GM21360 (cell line): ENCODE data around the gene SAMD9.
"Not testable (repeated sequence)": the region's sequence is repeated elsewhere in the genome, so short reads cannot be mapped to it uniquely, and the experiment has no call there.

Experiments used
- ATAC-seq: cut with Tn5 transposase; IDR thresholded peaks from one replicate; pipeline ENCODE4 v1.9.1; 2021; ENCODE audit warnings: mild to moderate bottlenecking, moderate library complexity; ENCODE audit not compliant: unreplicated experiment

SAMD9 gene

DNA sequence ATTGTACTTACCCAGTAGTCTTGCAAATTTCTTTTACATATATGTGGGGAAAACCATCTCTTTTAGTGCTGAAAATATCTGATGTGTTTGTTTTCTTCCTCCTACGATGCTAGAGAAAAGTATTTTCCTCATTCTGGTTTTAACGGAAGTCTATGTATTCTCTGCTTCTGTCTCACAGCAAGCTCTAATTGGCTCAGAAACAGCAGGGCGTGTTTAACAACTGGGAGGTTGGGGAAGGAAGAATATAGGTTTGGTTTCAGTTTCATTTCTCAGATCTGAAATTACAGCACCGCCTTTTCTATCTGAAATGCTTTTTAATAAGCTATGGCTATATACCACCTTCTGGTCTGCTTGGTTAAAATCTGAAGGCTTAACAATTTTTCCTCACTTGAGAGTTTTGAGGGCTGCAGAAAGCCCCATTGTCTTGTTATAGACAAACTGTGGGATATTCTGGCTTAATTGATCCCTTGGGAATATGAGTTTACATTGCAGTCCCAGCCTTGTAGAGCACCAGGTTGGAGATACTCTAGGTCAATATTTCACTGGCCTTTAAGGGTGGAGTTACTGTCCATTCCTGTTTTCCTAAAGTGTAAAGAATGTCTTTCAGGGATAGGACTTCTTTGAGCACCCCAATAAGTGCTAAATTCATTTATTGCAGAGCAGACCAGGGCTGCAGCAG lies at the start of gene SAMD9:
TSS of gene SAMD9 (minus strand) at position 128 of the 679 bp plus-strand sequence. CDS start 11,882 bp downstream, outside the sequence.
- ATAC-seq = peak; percentile 99

DNA sequence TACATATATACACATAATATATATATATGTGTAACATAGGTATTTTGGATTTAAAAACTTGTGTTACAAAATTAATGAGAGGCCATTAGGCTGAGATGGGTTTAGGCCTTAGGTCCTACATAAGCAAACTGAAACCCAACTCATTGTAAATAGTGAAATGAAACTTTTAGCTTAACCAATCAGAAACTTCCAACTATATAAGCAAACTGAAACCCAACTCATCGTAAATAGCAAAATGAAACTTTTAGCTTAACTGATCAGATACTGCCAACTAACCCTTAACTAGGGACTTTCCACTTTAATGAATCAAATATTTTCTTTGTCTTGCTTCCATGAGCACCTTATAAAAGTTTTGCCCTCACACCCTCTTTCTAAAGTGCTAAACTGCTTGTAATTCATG lies 47.7 kb upstream of the SAMD9 start:
- peak; percentile 99 for ATAC-seq

DNA sequence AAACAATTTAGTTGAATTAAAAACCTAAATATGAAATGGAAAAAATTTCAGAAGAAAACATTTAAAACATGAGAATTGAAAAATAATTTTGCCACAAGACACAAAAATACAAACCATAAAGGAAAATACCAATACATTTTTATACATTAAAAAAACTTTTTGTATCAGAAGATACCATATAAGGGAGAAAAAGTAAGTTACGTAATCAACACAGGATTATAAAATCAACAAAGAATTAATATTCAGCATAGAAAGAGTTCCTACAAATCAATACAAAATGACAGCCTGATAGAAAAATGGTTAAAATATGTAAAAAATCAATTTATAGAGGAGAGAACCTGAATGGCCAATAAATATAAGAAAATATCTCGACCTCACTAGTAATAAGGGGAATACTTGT lies 47.0 kb upstream of the SAMD9 start:
- ATAC-seq = no peak

DNA sequence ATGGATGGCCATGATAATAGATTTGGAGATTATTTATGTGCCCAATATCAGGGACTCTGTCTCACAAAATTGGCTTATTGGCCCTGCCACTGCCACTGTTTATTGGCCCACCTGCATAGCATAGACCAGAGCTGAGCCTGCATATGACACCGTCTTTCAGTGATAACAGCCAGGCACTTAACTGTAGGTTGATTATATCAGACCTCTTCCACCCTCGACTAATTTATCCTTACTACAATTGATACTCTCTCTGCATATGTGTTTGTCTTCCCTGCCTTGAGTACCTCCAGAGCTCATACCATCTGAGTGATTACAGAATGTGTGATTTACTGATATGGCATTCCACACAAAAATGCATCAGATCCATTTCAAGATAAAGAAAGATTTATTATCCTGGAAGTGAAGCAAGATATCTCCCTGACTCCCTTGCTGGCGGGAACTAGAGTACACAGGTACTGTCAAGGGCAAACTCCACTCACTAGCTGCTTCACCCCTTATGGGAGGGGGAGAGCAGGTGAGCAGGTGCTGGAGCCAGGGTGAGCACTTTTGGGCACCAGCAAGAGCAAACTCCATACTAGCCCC lies 43.5 kb upstream of the SAMD9 start:
- no peak for ATAC-seq

DNA sequence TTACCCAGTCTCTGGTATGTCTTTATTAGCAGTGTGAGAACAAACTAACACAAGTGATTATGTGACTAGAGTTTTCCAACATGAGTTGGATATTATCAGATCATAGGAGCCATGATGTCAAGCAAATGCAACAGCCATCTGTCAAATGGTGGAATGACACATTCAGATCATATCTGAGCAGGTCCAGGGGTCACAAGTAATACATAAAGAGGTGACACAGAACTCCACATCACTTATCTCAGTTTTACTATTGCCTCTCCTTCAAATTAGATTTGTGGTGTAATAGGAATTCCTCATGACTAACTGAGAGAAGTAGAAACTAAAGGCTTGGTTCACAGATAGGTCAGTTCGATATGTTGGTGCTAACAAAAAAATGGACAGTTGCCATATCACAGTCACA lies 42.6 kb upstream of the SAMD9 start:
- no peak for ATAC-seq

DNA sequence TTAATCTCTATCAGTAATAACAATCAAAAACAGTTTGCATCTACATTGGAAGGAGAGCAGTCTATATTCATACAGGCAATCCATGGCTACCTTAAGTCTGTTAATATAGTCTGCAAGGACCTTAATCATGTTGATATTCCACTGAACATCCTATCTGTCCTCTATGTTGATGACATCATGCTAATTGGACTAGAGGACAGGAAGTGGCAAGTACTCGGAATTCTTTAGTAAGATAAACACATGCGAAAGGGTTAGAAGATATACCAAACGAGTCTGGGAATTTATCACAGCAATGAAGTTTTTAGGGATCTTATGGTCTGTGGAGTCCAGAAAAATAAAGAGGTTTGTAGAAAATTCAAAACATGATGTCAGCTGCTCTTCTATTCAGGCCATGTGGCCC lies 41.7 kb upstream of the SAMD9 start:
- no peak for ATAC-seq

DNA sequence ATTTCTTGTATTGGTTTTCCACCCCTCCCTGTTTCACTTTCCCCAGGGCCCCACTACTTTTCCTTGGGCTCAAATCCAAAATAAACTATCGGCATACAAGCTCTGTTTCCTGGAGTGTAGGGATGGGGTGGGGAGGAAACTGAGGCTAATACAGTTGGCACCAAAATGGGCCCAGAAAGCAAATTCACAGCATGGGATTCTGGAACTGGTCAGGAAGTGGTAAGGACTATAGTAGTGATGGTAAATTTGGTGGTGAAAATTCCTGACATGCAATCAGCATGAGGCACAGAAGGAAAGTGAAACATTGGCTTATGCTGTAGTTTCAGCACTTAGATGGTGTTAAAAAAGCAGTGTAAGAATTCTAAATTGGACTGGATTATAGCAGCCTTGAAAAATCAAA lies 39.1 kb upstream of the SAMD9 start:
- ATAC-seq = no peak

DNA sequence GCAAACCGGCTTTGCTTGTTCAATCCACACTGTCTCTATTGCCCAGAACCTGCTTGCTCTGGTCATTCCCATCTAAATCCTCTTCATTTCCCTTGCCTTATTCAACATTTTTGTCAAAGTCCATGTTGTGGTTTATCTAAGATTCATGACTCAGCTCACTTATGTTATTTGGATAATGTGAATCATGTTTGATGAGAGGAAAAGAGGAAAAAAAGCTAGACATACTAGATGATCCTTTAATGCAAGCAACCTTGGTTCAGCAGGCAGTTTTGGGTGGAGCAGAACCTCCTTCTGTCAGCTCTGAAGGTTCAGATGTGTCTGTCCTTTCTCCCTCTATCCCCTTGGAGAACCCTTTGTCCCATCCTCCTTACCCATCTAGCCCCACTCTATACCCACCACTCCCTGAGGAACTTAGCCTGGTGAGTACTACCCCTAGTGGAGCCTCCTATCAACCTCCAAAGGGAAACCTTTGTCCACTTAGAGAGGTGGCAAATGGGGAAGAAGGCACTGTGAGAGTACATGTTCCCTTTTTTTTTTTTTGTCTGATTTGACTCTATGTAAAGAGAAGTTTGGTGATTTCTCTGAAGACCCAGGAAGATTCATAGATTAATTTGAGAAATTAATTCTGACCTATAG lies 32.5 kb upstream of the SAMD9 start:
- ATAC-seq = no peak

DNA sequence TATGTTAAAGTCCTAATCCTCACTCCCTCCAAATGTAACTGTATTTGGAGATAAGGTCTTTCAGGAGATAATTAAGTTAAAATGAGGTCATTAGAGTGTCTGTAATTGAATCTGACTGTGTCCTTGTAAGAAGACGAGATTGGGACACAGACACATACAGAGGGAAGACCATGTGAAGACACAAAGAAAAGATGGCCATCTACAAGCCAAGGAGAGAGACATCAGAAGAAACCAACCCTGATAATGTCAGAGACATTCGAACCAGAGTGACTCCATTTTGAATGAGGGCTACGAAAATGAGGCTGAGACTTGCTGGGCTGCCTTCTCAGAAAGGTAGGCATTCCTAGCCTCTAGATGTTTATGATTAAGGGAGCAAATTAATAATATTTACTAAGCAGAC lies 30.9 kb upstream of the SAMD9 start:
- ATAC-seq = no peak

DNA sequence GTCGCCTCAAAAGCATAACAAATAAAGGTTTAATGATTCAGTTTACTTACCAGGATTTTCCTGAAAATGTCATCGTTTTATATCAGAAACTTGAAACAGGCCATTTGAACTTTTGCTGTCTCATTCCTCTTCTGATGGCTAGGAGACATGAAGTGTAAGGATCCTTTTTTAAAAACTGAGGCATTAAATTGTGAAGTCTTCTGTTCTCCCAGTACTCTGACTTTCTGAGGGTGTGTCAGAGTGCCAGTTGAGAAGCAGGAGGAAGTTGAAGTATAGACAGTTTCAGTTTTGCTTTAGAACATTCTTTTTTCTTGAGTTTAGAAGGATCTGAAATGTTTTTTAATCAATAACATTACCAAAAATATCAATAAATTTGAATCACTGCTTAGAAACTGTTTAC lies 30.4 kb upstream of the SAMD9 start, which contains the start of gene SAMD9L:
TSS of gene SAMD9L (minus strand) at position 242 of the 400 bp plus-strand sequence. CDS start 12,414 bp downstream, outside the sequence.
- ATAC-seq = peak; percentile 52

DNA sequence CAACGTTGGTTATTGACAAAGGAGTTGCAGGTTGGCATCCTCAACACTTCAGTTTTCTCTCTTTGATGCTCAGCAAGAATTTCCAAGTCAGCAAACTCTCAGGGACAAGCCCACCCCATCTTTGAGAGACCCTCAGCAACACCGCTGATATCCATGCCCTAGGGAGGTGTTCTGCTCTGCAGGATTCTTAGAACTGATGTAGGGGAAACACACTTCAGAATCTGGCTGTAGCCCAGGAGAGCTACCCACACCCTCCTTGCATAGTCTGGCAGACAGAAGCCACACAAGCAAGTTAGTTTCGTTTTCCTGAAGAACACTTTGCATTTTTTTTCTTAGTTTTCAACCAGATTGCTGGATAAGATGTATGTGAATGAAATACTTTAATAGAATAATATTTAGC lies 29.6 kb upstream of the SAMD9 start:
- peak; percentile 78 for ATAC-seq

DNA sequence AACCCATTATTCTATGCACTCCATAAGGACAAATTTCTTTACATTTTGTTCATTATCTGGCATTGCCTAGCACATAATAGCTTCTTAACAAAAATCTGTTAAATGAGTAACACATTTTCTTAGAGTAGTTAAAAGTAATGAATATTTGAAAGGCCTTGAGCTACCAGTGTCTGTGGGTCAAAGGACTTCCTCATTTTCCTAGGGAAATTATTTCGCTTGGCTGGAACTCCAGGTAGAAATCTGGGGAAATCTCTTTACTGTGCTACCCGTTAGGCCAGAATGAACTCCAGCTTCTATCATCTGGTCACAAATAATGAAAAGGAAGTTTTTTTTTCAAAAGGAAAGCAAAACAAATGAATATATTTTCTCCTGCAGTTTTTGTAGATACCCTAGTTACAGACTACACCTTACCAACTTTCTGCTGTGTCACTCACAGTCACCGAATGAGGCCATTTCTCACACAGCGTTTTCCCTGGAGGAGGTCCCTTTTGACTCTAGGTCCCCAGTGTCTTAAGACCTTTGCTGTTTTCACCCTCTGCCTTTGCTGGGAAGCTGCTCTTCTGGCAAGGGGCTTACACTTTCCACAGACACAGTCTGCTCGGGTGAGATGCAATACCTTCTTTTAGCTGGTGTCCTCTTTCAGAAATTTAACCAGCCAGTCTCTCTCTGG lies 28.8 kb upstream of the SAMD9 start:
- peak; percentile 35 for ATAC-seq

DNA sequence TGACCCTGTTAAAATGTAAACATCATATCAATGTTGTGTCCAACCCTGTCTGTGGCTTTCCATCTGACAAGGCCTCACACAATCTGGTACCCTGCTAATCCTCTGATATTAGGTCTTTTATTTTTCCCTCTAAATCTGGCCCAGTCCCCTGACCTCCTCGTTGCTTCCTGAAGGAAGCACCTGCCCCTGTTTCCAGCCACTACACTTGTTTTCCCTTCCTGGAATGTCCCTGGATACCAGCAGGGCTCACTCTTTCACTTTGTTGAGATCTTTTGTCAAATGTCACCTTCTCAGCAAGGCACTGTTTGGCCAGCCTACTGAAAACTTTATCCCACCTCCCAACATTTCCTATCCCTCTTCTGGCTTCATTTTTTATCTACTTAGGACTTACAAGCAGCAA lies 28.3 kb upstream of the SAMD9 start:
- no peak for ATAC-seq

DNA sequence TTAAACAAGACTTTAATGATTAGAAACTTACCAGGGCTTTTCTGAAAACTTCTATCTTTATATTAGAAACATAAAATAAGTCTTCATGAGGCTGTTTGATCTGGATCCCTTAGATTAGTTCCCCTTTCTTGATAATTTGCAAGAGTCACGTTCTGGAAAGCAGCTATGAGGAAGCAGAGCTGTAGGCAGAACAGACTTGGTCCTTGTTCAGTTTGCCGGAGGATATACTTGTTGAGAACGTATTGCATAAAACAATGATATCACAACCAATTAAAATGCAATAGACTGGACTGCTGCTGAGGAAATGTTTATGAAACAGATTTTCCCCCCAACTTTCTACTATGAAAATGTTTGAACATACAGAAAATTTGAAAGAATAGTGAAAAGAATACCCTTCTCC lies 27.6 kb upstream of the SAMD9 start:
- ATAC-seq = no peak

DNA sequence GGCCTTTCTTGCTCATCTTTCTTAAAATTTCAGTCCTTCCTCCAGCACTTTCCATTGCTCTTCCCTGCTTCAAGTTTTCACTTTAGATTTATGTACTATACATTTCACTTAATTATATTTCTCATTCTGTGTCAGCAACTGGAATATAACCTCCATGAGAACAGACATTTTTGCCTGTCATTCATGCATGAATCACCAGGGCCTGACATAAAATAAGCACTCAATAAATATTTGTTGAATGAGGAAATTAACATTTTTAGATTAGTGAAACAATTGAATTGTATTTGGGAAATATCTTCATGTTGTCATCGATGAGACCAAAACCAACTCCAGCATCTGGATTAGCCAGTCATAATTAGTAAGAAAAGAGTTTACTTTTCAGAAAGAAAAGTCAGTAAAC lies 24.3 kb upstream of the SAMD9 start:
- ATAC-seq = no peak

DNA sequence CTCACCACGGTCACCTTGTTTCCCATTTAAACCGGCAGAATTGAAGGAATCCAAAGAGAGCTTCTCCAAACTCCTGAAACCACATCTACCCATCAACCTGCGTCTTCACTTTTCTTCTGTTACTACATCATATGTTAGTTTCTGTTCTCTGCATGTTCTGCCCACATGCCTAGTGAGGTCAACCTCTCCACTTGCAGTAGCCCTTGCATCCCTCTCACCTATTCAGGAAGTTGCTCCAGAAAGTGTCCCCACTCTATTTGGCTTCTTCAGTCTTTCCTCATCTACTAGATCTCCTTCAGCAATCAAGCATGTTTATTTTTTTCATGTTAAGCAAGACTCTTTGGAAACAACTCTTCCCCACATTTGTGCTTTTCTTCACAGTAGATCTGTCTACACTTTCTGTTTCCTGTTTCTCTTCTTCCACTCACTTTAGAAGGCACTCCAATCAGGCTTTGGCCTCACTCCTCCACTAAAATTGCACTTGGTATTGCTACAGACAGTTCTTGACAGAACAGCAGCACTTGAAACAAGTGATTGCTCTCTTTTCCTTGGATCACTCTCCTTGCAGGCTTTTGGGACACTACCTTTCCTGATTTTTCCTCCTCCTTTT lies 22.9 kb upstream of the SAMD9 start:
- ATAC-seq = no peak

DNA sequence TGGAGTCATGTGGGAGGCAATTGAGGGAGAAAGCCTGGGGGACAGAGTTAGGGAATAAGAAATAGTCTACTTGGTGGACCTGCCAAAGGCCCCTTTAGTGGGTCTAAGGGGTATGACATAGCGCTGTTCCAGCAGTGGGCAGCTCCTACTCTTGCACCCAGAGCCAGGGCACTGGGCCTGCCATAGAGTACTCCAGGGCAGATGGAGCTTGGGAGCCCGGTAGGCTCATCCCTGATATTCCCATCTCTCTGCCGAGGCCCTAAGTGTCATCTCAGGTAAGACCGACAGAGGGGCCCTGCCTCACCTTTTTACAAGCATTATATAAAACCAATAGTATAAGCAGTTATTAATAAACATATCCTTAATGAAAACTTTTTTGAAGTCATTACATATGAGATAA lies 20.8 kb upstream of the SAMD9 start:
- ATAC-seq = no peak

DNA sequence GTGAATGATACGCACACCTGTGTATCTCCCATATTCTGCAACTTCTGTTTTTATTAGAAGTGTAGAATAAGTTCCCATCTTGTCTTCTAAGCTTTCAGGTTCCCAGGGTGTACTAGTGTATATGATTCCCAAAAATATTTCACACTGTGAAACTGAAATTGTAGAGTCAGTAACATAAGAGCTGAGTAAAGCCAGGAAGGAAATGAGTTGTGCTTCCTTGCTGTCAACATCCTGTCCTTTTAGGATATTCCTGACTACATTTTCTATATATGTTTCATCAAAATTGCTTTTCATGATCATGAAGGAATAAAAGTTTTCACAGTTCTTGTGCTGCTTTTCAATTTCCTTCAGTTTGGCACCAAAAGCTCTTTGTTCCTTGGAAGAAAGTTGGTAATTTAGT lies 15.2 kb upstream of the SAMD9 start:
- no peak for ATAC-seq

DNA sequence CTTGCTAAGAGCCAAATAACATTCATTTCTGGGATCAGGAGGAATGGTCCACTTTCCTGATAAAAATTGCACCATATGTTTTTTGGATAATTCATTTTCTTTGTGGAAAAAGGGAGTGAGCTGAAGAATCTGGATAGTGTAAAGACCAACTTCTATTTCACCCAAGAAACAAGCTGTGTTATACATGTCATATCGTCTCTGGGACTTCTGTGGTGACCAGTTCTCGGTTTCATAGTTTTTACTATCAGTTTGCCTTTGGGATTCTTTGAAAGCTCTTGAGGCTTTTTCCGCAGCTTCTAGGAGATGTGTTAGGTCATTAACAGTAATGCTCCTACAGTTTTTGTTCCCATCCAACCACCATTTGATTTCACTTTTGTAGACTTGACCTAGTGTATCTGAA lies 14.4 kb upstream of the SAMD9 start:
- no peak for ATAC-seq

DNA sequence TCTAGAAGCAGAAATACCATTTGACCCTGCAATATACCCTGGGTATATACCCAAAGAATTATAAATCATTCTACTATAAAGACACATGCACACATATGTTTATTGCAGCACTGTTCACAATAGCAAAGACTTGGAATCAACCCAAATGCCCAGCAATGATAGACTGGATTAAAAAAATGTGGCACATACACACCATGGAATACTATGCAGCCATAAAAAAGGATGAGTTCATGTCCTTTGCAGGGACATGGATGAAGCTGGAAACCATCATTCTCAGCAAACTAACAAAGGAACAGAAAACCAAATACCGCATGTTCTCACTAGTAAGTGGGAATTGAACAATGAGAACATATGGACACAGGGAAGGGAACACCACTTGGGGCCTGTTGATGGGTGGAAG lies 9.2 kb upstream of the SAMD9 start:
- not testable (repeated sequence) for ATAC-seq

DNA sequence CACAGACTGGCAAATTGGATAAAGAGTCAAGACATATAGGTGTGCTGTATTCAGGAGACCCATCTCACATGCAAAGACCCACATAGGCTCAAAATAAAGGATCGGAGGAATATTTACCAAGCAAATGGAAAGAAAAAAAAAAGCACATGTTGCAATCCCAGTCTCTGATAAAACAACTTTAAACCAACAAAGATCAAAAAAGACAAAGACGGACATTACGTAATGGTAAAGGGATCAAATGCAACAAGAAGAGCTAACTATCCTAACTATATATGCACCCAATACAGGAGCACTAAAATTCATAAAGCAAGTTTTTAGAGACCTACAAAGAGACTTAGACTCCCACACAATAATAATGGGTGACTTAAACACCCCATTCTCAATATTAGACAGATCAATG lies 5.8 kb upstream of the SAMD9 start:
- ATAC-seq = not testable (repeated sequence)
